Kidney (tissue), 14 donors: Measurements from ENCODE around the gene OAF. TPM values are rescaled to one million over a fixed set of nuclear protein-coding genes. Genes with fewer than 3 reads are reported as not detected.

Experiments used
- DNase-seq, 5 donors: peaks; one replicate each; pipeline ENCODE4 v3.0.0-alpha.2; 2013 to 2020
- FAIRE-seq: peaks from 2 replicates; lab custom pipeline; 2012; peaks lifted over from hg19 to GRCh38; lab: Jason Lieb, UNC
- H3K27ac ChIP-seq, 2 donors: one replicate each; pipeline ENCODE4 v1.7.0; 2013; ENCODE audit warnings: low read depth in 2 of 2, low read length in 2 of 2, inconsistent platforms in 1 of 2
- H3K27me3 ChIP-seq: one replicate; pipeline ENCODE4 v1.7.1; 2013; ENCODE audit warnings: low read length, inconsistent platforms; ENCODE audit not compliant: control insufficient read depth, insufficient read depth
- H3K36me3 ChIP-seq, 3 donors: one replicate each; pipeline versions ENCODE4 v1.7.0 to v1.7.1; 2013; ENCODE audit warnings: low read length in 3 of 3, control low read depth in 1 of 3, inconsistent platforms in 1 of 3; ENCODE audit not compliant: insufficient read depth in 3 of 3, control insufficient read depth in 2 of 3
- H3K4me1 ChIP-seq, 3 donors: one replicate each; pipeline versions ENCODE4 v1.7.0 to v1.7.1; 2013; ENCODE audit warnings: low read length in 3 of 3, inconsistent platforms in 1 of 3, low read depth in 1 of 3; ENCODE audit not compliant: control insufficient read depth in 2 of 3, insufficient read depth in 2 of 3
- H3K4me3 ChIP-seq, 3 donors: one replicate each; pipeline versions ENCODE4 v1.7.0 to v1.8.1; 2013; ENCODE audit warnings: low read length in 3 of 3, control low read depth in 1 of 3, inconsistent platforms in 1 of 3
- H3K9ac ChIP-seq, 3 donors: one replicate each; pipeline versions ENCODE4 v1.7.0 to v1.7.1; 2013; ENCODE audit warnings: low read length in 3 of 3, control low read depth in 1 of 3, inconsistent platforms in 1 of 3
- H3K9me3 ChIP-seq, 3 donors: one replicate each; pipeline versions ENCODE4 v1.7.0 to v1.7.1; 2013; ENCODE audit warnings: low read length in 3 of 3, control low read depth in 1 of 3, inconsistent platforms in 1 of 3; ENCODE audit not compliant: control insufficient read depth in 2 of 3, insufficient read depth in 1 of 3
- intact Hi-C: fragments of 100-400 bp; cut with DNase I; formaldehyde crosslinking; loops from one replicate; pipeline ENCODE4 v1.11.1; 2022
- polyA plus RNA-seq: library from polyadenylated mRNA; stranded (reverse); fragments of 350-450 nt; fragmentation: Illumina TruSeq; extraction: RNeasy Lipid Tissue Mini Kit (QIAGEN cat#74804); gene quantifications from one replicate; pipeline ENCODE4 v1.2.3, GENCODE V29; 2014; ENCODE audit warnings: low read depth, low replicate concordance; ENCODE audit not compliant: insufficient read depth
- total RNA-seq: library from RNA; stranded (reverse); fragmentation: NEBNext Ultra II Directional; extraction: Animal tissue kit (Norgen Biotek cat#: 25700); gene quantifications from one replicate; pipeline ENCODE4 v1.2.1, GENCODE V29; 2021
- TF ChIP-seq, protein P1 (sequence below): IDR thresholded peaks from 3 replicates; pipeline ENCODE4 v1.5.1; 2012; ENCODE audit warnings: mild to moderate bottlenecking, moderate library complexity, borderline replicate concordance; ENCODE audit not compliant: insufficient read depth; ENCODE audit errors: extremely low read depth
- donor health status: control.
- donor health status: control.
- donor health status: control.
- donor health status: control.
- donor health status: control.
- donor health status: DM: yes; HTN: yes; CAD: no.
- donor health status: Normal renal cell carcinoma (clear cell type).

OAF gene
- total and polyA plus RNA-seq, 2 donors from 2014 or later, result 48.2 to 78.1 TPM

DNA sequence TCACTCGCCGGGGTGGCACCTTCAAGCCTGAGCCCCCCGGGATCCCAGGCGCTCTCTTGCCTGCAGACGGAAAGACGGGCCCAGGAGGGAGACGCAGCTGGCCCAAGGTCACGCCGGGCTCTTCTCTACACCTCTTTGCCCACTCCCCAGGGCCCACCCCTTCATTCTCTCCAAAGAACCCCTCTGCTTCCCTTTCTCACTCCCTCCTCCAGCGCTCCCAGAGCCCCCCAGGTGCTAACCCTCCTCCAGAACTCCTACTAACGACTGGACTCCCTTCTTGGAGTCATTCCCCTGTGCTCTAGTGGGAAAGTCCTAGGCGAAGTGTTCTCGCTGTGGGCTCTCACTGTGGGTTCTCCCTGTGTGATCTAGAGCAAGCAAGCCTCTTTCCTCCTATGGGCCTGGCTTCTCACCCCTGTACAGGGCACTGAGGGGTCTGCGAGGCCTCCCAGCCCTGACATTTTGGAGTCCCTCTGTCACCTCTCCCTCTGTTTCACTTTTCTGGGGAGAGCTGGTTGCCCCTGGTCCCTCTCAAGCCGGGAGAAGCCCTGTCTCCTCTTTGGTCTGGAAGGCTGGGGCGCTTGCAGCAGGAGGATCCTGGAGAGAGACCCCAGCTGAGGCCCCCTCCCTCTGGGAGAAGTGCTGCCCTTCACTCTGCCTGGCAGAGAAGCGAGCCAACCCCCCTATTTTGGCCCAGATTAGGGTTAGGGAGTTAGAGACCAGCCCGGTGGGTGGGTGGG lies 858 bp downstream of the OAF start:
- H3K9ac ChIP-seq, result peak overlapping the region; percentile 36 to 79 (median 67)
- TF ChIP-seq, protein P1, sequence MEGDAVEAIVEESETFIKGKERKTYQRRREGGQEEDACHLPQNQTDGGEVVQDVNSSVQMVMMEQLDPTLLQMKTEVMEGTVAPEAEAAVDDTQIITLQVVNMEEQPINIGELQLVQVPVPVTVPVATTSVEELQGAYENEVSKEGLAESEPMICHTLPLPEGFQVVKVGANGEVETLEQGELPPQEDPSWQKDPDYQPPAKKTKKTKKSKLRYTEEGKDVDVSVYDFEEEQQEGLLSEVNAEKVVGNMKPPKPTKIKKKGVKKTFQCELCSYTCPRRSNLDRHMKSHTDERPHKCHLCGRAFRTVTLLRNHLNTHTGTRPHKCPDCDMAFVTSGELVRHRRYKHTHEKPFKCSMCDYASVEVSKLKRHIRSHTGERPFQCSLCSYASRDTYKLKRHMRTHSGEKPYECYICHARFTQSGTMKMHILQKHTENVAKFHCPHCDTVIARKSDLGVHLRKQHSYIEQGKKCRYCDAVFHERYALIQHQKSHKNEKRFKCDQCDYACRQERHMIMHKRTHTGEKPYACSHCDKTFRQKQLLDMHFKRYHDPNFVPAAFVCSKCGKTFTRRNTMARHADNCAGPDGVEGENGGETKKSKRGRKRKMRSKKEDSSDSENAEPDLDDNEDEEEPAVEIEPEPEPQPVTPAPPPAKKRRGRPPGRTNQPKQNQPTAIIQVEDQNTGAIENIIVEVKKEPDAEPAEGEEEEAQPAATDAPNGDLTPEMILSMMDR, result no peak
- no peak for FAIRE-seq
- peak overlapping the region; percentile 69 to 86 (median 78) for H3K4me3 ChIP-seq
- peak overlapping the region; percentile 39 to 67 for H3K27ac ChIP-seq
- no peaks in the 10 kb centered on the region for H3K36me3 ChIP-seq
- peak in 1 of 5 donors; percentile 26 for DNase-seq
- intact Hi-C loops, result no loop called here
- H3K9me3 ChIP-seq, result no peaks in the 10 kb centered on the region
- H3K4me1 ChIP-seq, result peaks cover 0 to 30% (median 29%) of the 10 kb centered on the region in 3 donors
- H3K27me3 ChIP-seq, result no peaks in the 10 kb centered on the region

DNA sequence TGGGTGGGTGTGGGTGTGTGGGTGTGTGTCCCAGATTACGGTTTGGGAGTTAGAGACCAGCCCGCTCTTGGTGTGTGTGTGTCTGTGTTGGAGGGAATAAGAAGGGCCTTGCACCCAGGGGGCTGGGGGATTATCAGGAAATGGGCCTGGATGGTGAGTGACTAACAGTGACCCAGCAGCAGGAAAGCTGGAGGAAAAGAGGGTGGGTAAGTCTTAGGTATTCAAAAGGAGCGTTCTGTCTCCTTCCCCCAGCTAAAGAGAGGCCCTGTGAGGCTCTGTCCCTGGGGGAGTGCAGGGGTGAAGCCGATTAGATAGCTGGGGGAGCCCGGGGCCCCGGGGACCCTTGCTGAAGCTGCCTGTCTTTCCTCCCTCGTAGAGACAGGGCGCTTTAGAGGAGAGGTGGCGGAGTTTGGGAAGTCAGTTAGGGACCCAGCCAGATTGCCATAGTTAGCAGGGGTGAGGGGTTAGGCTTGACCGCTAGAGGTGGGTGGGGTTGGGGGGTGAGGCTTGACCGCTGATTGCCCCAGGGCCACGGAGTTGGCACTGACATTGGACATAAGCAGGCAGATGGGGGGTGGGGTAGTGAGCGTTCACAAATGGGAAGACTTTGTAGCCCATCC lies 1.5 kb downstream of the OAF start:
- FAIRE-seq, result no peak

DNA sequence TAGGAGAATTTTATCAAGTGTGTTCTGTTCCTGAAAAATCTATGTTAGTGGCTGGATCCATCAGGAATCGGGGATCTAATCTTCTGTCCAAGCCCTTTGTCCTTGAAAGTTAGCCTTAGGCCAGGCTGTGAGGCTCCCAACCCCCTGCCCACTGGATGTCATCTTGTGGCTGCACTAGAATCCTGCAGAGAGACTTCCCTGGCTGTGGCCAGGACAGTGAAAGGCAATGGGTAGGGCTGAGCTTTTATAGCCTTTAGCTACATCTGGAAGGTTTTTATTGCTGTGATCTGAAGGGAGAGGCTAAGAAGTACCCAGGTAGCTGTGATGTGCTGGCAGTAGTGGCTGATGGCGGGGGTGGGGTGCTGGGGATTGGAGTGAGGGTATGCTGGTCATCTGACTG lies 2.1 kb downstream of the OAF start:
- Histone ChIP-seq H3K4me3 (peak overlapping the region; percentile 13 to 60 (median 56)), H3K4me1 (peaks cover 0 to 36% (median 31%) of the 10 kb centered on the region in 3 donors), H3K27ac (peak overlapping the region in 1 of 2 donors; percentile 69), H3K27me3 (no peaks in the 10 kb centered on the region), H3K9ac (peak overlapping the region in 1 of 3 donors; percentile 53), H3K9me3 (no peaks in the 10 kb centered on the region), H3K36me3 (no peaks in the 10 kb centered on the region)
- intact Hi-C loops, result no loop called here
- FAIRE-seq (no peak), DNase-seq (peak in 1 of 5 donors; percentile 40)
- TF ChIP-seq, protein P1, result no peak

More for the DNA sequence above, 1.5 kb downstream of the OAF start:
- H3K9me3 ChIP-seq, result no peaks in the 10 kb centered on the region
- intact Hi-C loops, result no loop called here
- TF ChIP-seq, protein P1, result no peak
- peak overlapping the region in 1 of 2 donors; percentile 69 for H3K27ac ChIP-seq
- no peaks in the 10 kb centered on the region for H3K27me3 ChIP-seq
- H3K36me3 ChIP-seq, result no peaks in the 10 kb centered on the region
- H3K9ac ChIP-seq, result peak overlapping the region in 2 of 3 donors; percentile 39 to 53
- peak in 1 of 5 donors; percentile 61 for DNase-seq
- peaks cover 0 to 31% (median 29%) of the 10 kb centered on the region in 3 donors for H3K4me1 ChIP-seq
- H3K4me3 ChIP-seq, result peak overlapping the region; percentile 13 to 60 (median 56)
